ENCODE results near the gene ARMH2. TPM values are rescaled to one million over a fixed set of nuclear protein-coding genes. Genes with fewer than 3 reads are reported as not detected.

ARMH2 gene
- total and polyA plus RNA-seq, 12 donors = 0.39 TPM; not detected in 11

DNA sequence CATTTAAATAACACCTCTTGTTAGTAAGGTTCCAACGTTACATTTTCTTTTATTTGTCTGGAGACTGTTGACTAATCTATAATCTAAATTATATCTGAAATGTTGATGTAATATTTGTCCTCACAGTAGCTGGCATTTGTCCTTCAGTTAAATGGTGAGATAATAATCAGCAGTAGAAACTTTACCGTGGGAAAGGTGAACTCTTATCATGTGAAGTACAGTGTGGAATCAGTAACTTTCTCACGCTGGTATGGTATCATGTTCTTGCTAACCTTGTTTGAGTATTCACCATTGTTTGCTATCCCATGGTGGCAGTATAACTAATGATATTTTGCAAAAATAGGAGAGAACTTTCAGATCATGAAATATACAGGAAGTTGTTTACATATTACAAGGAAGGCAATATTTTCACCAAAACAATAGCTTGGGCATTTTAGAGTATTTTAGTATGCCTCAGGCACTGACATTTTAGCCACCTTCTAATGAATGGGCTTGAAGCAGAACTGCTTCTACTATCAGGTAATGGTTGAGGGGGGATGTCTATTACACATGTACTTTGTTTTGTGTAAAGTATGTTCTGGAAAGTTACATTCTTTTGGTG is 19.2 kb downstream of the ARMH2 start:
- H3K4me3 ChIP-seq = no peak overlapping the region
- no peaks in the 10 kb centered on the region for H3K9me3 ChIP-seq (replicated peaks in 1 of 3)
- H3K36me3 ChIP-seq (replicated peaks in 1 of 2) = peaks cover 0 to 4% of the 10 kb centered on the region in 2 donors
- no peak overlapping the region for H3K27ac ChIP-seq
- TF ChIP-seq POLR2A (IDR thresholded peaks at IDR 0.05) = no peak
- TF ChIP-seq, protein P1, sequence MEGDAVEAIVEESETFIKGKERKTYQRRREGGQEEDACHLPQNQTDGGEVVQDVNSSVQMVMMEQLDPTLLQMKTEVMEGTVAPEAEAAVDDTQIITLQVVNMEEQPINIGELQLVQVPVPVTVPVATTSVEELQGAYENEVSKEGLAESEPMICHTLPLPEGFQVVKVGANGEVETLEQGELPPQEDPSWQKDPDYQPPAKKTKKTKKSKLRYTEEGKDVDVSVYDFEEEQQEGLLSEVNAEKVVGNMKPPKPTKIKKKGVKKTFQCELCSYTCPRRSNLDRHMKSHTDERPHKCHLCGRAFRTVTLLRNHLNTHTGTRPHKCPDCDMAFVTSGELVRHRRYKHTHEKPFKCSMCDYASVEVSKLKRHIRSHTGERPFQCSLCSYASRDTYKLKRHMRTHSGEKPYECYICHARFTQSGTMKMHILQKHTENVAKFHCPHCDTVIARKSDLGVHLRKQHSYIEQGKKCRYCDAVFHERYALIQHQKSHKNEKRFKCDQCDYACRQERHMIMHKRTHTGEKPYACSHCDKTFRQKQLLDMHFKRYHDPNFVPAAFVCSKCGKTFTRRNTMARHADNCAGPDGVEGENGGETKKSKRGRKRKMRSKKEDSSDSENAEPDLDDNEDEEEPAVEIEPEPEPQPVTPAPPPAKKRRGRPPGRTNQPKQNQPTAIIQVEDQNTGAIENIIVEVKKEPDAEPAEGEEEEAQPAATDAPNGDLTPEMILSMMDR (IDR thresholded peaks at IDR 0.05) = no peak
- no peaks in the 10 kb centered on the region for H3K27me3 ChIP-seq
- DNase-seq = no peak
- intact Hi-C loops (cut with DNase I) = no loop called here
- 37 to 46% (median 40%) methylated on average over 3 of the region's 3 CpGs for WGBS, 4 donors
- H3K4me1 ChIP-seq (replicated peaks in 1 of 2) = peaks cover 14 to 18% of the 10 kb centered on the region in 2 donors

DNA sequence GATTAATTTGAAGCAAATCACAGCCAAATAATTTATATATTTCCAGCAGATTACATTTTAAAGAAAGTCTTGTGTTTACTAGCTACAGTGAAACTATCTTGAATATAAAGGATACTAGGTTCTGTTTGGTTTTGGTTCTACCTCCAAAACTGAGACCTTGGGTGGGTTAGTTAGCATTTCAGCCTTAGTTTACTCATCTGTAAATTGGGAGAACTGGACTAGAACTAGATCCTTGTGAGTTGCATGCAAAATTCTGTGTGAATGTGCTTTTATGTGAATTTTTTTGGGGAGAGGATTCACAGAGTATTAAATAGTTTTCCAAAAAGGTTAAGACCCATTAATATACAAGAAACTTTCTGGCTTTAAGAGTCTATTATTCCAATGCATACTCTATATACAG is 19.8 kb downstream of the ARMH2 start:
- Histone ChIP-seq H3K4me1 (replicated peaks in 1 of 2) (peaks cover 14 to 21% of the 10 kb centered on the region in 2 donors), H3K36me3 (replicated peaks in 1 of 2) (peaks cover 0 to 4% of the 10 kb centered on the region in 2 donors), H3K27ac (no peak overlapping the region), H3K9me3 (replicated peaks in 1 of 3) (no peaks in the 10 kb centered on the region), H3K4me3 (no peak overlapping the region), H3K27me3 (no peaks in the 10 kb centered on the region)
- DNase-seq = no peak
- intact Hi-C loops (cut with DNase I) = no loop called here
- TF ChIP-seq, protein P1 (IDR thresholded peaks at IDR 0.05) = no peak
- no peak for TF ChIP-seq POLR2A (IDR thresholded peaks at IDR 0.05)

DNA sequence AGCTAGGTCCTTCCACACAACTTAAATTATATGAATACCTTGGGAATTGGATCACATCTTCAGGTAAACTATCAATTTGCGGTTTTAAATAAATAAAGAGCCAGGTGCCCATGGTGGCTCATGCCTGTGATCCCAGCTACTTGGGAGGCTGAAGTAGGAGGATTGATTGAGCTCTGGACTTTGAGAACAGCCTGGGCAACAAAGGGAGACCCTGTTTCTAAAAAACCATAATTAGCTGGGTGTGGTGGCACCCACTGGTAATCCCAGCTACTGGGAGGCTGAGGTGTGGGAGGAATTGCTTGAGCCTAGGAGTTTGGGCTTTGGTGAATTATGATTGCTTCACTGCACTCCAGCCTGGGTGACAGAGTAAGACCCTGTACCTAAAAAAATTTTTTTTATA is 20.6 kb downstream of the ARMH2 start:
- Histone ChIP-seq H3K4me1 (replicated peaks in 1 of 2) (peaks cover 14 to 21% of the 10 kb centered on the region in 2 donors), H3K9me3 (replicated peaks in 1 of 3) (no peaks in the 10 kb centered on the region), H3K27me3 (no peaks in the 10 kb centered on the region), H3K4me3 (no peak overlapping the region), H3K27ac (no peak overlapping the region), H3K36me3 (replicated peaks in 1 of 2) (peaks cover 0 to 4% of the 10 kb centered on the region in 2 donors)
- 56 to 100% (median 97%) methylated on average over 1 of the region's 1 CpG for WGBS, 4 donors
- no peak for TF ChIP-seq POLR2A (IDR thresholded peaks at IDR 0.05)
- TF ChIP-seq, protein P1 (IDR thresholded peaks at IDR 0.05) = no peak
- intact Hi-C loops (cut with DNase I) = no loop called here
- DNase-seq = no peak

DNA sequence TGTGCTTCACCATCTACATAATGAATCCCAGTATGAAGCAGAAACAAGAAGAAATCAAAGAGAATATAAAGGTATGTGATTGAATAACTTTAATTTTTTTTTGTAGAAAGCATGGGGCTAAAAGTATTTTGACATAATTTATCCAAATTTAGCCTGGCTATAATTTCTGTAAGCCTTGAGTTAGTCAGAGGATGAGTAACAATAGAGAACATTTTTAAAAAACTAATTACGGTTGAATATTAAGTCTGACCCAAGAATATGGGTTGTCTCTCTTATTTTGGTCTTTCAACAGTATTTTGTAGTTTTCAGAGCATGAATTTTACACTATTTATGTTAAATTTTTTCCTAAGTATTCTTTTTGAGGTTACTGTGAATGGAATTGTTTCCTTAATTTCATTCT is 21.5 kb downstream of the ARMH2 start:
- WGBS, 4 donors = 33 to 51% (median 43%) methylated on average over 1 of the region's 1 CpG
- H3K27me3 ChIP-seq = no peaks in the 10 kb centered on the region
- H3K9me3 ChIP-seq (replicated peaks in 1 of 3) = no peaks in the 10 kb centered on the region
- no peak for DNase-seq
- peaks cover 14 to 21% of the 10 kb centered on the region in 2 donors for H3K4me1 ChIP-seq (replicated peaks in 1 of 2)
- H3K36me3 ChIP-seq (replicated peaks in 1 of 2) = peaks cover 0 to 4% of the 10 kb centered on the region in 2 donors
- intact Hi-C loops (cut with DNase I) = no loop called here
- TF ChIP-seq, protein P1 (IDR thresholded peaks at IDR 0.05) = no peak
- TF ChIP-seq POLR2A (IDR thresholded peaks at IDR 0.05) = no peak
- H3K4me3 ChIP-seq = no peak overlapping the region
- no peak overlapping the region for H3K27ac ChIP-seq
